IPS-15b (cell line): ENCODE data around the gene ZNF496.
"Not testable (repeated sequence)": the region's sequence is repeated elsewhere in the genome, so short reads cannot be mapped to it uniquely, and the experiment has no call there.

ENCODE experiments used
- H3K27me3 ChIP-seq: one replicate; pipeline ENCODE4 v1.6.1; 2013; ENCODE audit warnings: low read length; ENCODE audit not compliant: control insufficient read depth, insufficient read depth
- H3K36me3 ChIP-seq: one replicate; pipeline ENCODE4 v1.6.1; 2013; ENCODE audit warnings: low read length; ENCODE audit not compliant: control insufficient read depth, insufficient read depth
- H3K4me1 ChIP-seq: one replicate; pipeline ENCODE4 v1.6.1; 2013; ENCODE audit warnings: mild to moderate bottlenecking, low read length; ENCODE audit not compliant: control insufficient read depth, insufficient read depth
- H3K4me3 ChIP-seq: one replicate; pipeline ENCODE4 v1.5.1; 2013; ENCODE audit warnings: low read depth, low read length
- H3K9ac ChIP-seq: one replicate; pipeline ENCODE4 v1.6.1; 2013; ENCODE audit warnings: low read depth, mild to moderate bottlenecking, low read length
- H3K9me3 ChIP-seq: one replicate; pipeline ENCODE4 v1.6.1; 2013; ENCODE audit warnings: mild to moderate bottlenecking, low read length; ENCODE audit not compliant: control insufficient read depth, insufficient read depth

Gene ZNF496

GRCh38 chr1:247287460-247287859, 44.2 kb downstream of the ZNF496 start:
- Histone ChIP-seq H3K4me1 (peaks cover 8% of the 10 kb centered on the region), H3K9ac (no peak overlapping the region), H3K4me3 (no peak overlapping the region), H3K36me3 (no peaks in the 10 kb centered on the region), H3K9me3 (no peaks in the 10 kb centered on the region), H3K27me3 (no peaks in the 10 kb centered on the region)

GRCh38 chr1:247286134-247286670, 45.5 kb downstream of the ZNF496 start:
- no peak overlapping the region for H3K4me3 ChIP-seq
- H3K36me3 ChIP-seq: no peaks in the 10 kb centered on the region
- H3K9me3 ChIP-seq: no peaks in the 10 kb centered on the region
- H3K27me3 ChIP-seq: no peaks in the 10 kb centered on the region
- no peak overlapping the region for H3K9ac ChIP-seq
- H3K4me1 ChIP-seq: no peaks in the 10 kb centered on the region

- H3K36me3 ChIP-seq: no peaks in the 10 kb centered on the region
- no peaks in the 10 kb centered on the region for H3K4me1 ChIP-seq
- H3K9ac ChIP-seq: no peak overlapping the region
- no peak overlapping the region for H3K4me3 ChIP-seq
- H3K27me3 ChIP-seq: no peaks in the 10 kb centered on the region
- H3K9me3 ChIP-seq: no peaks in the 10 kb centered on the region
These were observed 50.6 kb downstream of the ZNF496 start for GRCh38 chr1:247281001-247281574.

GRCh38 chr1:247277191-247277590, 54.5 kb downstream of the ZNF496 start:
- Histone ChIP-seq H3K4me3 (no peak overlapping the region), H3K9ac (no peak overlapping the region), H3K27me3 (no peaks in the 10 kb centered on the region), H3K9me3 (no peaks in the 10 kb centered on the region), H3K36me3 (no peaks in the 10 kb centered on the region), H3K4me1 (no peaks in the 10 kb centered on the region)

GRCh38 chr1:247274605-247275256, 56.9 kb downstream of the ZNF496 start:
- no peaks in the 10 kb centered on the region for H3K36me3 ChIP-seq
- H3K4me1 ChIP-seq: no peaks in the 10 kb centered on the region
- H3K4me3 ChIP-seq: no peak overlapping the region
- no peaks in the 10 kb centered on the region for H3K9me3 ChIP-seq
- H3K9ac ChIP-seq: no peak overlapping the region
- no peaks in the 10 kb centered on the region for H3K27me3 ChIP-seq

- Histone ChIP-seq H3K4me1 (no peaks in the 10 kb centered on the region), H3K9ac (no peak overlapping the region), H3K27me3 (no peaks in the 10 kb centered on the region), H3K36me3 (no peaks in the 10 kb centered on the region), H3K4me3 (no peak overlapping the region), H3K9me3 (no peaks in the 10 kb centered on the region)
These were observed 58.7 kb downstream of the ZNF496 start for GRCh38 chr1:247273013-247273412.

DNA sequence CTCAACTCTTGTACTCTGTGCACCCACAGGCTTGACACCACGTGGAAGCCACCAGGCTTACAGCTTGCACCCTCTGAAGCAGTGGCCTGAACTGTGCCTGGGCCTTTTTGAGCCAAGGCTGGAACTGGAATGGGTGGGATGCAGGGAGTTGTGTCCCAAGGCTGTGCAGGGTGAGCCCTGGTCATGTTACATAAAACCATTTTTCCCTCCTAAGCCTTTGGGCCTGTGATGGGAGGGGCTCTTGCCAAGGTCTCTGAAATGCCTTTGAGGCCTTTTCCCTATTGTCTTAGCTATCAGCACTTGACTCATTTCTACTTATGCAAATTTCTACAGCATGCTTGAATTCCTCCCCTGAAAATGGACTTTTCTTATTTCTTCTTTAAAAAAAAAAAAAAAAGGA, 61.7 kb downstream of the ZNF496 start:
- Histone ChIP-seq H3K36me3 (no peaks in the 10 kb centered on the region), H3K9me3 (no peaks in the 10 kb centered on the region), H3K9ac (no peak overlapping the region), H3K27me3 (no peaks in the 10 kb centered on the region), H3K4me1 (no peaks in the 10 kb centered on the region), H3K4me3 (no peak overlapping the region)

DNA sequence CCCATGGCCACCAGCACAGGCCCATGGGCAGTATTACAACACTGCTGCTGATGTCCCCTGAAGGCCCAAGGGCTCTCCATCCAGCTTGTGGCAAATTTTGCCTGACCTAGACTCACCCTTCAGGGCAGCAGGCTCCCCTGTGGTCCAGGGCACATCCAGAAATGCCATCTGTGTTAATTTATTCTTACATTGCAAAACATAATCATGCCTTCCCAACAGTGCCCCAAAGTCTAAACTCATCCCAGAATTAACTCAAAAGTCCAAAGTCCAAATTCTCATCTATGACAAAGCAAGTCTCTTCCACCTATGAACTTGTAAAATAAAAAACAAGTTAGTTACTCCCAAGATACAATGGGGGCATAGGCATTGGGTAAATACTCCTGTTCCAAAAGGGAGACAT, 62.5 kb downstream of the ZNF496 start:
- H3K9me3 ChIP-seq: no peaks in the 10 kb centered on the region
- no peaks in the 10 kb centered on the region for H3K27me3 ChIP-seq
- no peak overlapping the region for H3K9ac ChIP-seq
- no peak overlapping the region for H3K4me3 ChIP-seq
- H3K36me3 ChIP-seq: no peaks in the 10 kb centered on the region
- H3K4me1 ChIP-seq: no peaks in the 10 kb centered on the region

GRCh38 chr1:247268390-247269045, 63.1 kb downstream of the ZNF496 start:
- Histone ChIP-seq H3K9me3 (no peaks in the 10 kb centered on the region), H3K9ac (no peak overlapping the region), H3K27me3 (no peaks in the 10 kb centered on the region), H3K36me3 (no peaks in the 10 kb centered on the region), H3K4me3 (no peak overlapping the region), H3K4me1 (no peaks in the 10 kb centered on the region)

- H3K9ac ChIP-seq: no peak overlapping the region
- no peaks in the 10 kb centered on the region for H3K36me3 ChIP-seq
- H3K4me3 ChIP-seq: no peak overlapping the region
- no peaks in the 10 kb centered on the region for H3K9me3 ChIP-seq
- no peaks in the 10 kb centered on the region for H3K27me3 ChIP-seq
- no peaks in the 10 kb centered on the region for H3K4me1 ChIP-seq
These were observed 65.6 kb downstream of the ZNF496 start for GRCh38 chr1:247266053-247266452.

DNA sequence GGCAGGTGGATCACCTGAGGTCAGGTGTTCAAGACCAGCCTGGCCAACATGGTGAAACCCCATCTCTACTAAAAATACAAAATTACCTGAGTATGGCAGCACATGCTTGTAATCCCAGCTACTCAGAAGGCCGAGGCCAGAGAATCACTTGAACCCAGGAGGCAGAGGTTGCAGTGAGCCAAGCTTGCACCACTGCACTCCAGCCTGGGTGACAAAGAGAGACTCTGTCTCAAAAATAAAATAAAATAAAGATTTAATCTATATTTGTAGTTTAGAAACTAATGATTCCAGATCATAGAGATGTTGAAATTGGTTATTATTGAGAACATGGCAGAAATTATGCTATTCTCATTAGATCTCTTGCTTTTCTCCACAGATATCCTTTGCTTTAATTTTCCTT, 75.9 kb downstream of the ZNF496 start, which contains the start of gene VN1R5:
Gene VN1R5 (plus strand): TSS at position 301 of the 400 bp plus-strand sequence.
- not testable (repeated sequence) for H3K9ac ChIP-seq, H3K36me3 ChIP-seq, H3K4me1 ChIP-seq, H3K4me3 ChIP-seq, H3K27me3 ChIP-seq, H3K9me3 ChIP-seq

DNA sequence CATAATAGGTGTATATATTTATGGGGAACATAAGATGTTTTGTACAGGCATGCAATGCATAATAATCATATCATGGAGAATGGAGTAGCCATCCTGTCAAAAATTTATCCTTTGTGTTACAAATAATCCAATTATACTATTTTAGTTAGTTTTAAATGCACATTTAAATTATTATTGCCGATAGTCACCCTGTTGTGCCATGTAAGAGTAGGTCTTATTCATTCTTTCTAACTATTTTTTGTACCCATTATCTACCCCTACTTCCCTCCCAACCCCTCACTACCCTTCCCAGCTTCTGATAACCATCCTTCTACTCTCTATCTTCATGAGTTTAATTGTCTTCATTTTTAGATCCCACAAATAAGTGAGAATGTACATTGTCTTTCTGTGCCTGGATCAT, 84.1 kb downstream of the ZNF496 start:
- no peak overlapping the region for H3K4me3 ChIP-seq

More for the DNA sequence above, 84.1 kb downstream of the ZNF496 start:
- Histone ChIP-seq H3K9ac (no peak overlapping the region), H3K36me3 (no peaks in the 10 kb centered on the region), H3K4me1 (no peaks in the 10 kb centered on the region), H3K27me3 (no peaks in the 10 kb centered on the region), H3K9me3 (no peaks in the 10 kb centered on the region)
